IPS DF 6.9 (cell line): ENCODE measurements around the gene COL4A4.
"Not testable (repeated sequence)": the region's sequence is repeated elsewhere in the genome, so short reads cannot be mapped to it uniquely, and the experiment has no call there.

Experiments used
- DNase-seq: peaks from one replicate; pipeline ENCODE4 v3.0.0-alpha.2; 2013; ENCODE audit warnings: low read depth, low spot score
- H3K27ac ChIP-seq: one replicate; pipeline ENCODE4 v1.5.1; 2013; ENCODE audit warnings: low read length, control low read depth
- H3K27me3 ChIP-seq: 2 replicates; pipeline ENCODE4 v1.6.1; 2013; ENCODE audit warnings: mild to moderate bottlenecking, low read length; ENCODE audit not compliant: control insufficient read depth, insufficient read depth
- H3K36me3 ChIP-seq: 2 replicates; pipeline ENCODE4 v1.6.1; 2013; ENCODE audit warnings: low read length; ENCODE audit not compliant: control insufficient read depth, insufficient read depth
- H3K4me1 ChIP-seq: 2 replicates; pipeline ENCODE4 v1.6.1; 2013; ENCODE audit warnings: low read length; ENCODE audit not compliant: control insufficient read depth, insufficient read depth
- H3K4me3 ChIP-seq: 2 replicates; pipeline ENCODE4 v1.5.1; 2013; ENCODE audit warnings: mild to moderate bottlenecking, low read length
- H3K9me3 ChIP-seq: 2 replicates; pipeline ENCODE4 v1.6.1; 2013; ENCODE audit warnings: low read length, inconsistent platforms; ENCODE audit not compliant: control insufficient read depth, insufficient read depth
- WGBS: extraction: QIAGEN DNeasy Blood & Tissue Kit; methylation state at CpG from one replicate; pipeline ENCODE4 v1.1.7; 2013; ENCODE audit warnings: mixed read lengths, missing lambda C conversion rate; ENCODE audit not compliant: insufficient read length, insufficient coverage; 5-methylcytosine and 5-hydroxymethylcytosine counted together

The COL4A4 gene

DNA sequence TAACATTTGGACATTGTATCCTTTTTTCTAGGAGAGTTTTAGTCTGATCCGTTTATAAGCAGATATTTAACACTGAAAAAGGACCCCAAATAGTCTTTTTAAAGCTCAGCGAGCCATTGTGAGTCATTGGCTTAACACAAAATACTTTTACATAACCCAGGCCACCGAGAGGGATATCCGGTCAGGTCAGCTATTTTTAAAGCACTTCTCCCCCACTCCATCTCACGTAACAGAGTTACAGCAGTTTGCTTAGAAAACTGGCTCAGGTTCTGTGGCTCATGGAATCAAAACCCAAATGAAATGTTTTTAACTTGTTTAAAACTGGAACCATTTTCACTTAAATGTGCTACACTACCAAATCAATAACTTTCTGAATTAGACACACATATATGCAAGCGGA lies 24.3 kb upstream of the COL4A4 start:
- Histone ChIP-seq H3K27ac (no peak overlapping the region), H3K9me3 (no peaks in the 10 kb centered on the region), H3K4me1 (peaks cover 4% of the 10 kb centered on the region; the same call in 1 of the 2 replicates), H3K4me3 (no peak overlapping the region), H3K36me3 (no peaks in the 10 kb centered on the region), H3K27me3 (no peaks in the 10 kb centered on the region)
- no peak for DNase-seq
- WGBS, result no CpG with 5 or more reads among the region's 6 CpGs

DNA sequence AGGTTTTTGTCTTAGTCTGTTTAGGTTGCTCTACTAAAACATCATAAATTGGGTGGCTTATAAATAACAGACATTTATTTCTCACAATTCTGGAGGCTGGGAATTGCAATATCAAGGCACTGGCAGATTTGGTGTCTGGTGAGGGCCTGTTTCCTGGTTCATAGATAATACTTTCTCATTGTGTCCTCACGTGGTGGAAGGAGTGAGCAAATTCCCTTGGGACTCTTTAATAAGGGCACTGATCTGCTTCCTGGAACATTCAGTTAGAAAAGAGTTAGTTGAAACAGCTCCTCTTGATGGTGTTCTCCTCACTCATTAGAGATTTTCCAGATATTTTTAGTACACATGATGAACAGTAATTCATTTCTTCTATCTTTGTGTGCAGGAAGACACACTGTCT lies 22.7 kb upstream of the COL4A4 start:
- WGBS, result no CpG with 5 or more reads among the region's 1 CpG

DNA sequence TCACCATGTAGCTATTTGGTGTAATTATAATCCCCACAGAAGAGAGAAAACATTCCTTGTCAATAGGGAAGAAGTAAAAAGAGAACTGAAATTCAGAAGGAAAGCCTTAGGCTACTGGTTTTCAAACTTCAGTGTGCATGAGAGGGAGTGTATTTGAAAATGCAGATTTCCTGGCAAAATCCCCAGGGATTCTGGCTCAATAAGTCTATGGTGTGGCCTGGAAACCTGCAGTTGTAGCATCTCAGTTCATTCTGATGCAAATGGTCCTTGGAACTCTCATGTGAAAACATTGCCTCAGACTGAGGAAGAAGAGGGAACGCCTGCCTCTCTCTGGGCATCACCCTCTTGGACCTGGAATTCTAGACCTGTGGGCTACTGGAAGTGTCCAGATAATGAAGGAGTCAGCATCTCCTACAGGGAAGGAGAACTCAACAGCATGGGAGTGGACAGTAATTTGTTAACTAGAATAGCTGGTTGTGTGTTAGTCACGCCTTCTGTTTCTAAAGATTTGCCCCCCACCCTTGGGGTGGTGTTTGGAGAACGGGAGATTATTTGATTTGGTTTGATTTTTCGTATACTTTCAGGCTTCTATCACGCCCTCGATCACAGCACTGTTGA lies 21.7 kb upstream of the COL4A4 start:
- no peak for DNase-seq
- 0 out of 2 replicates have a peak, but pooled peaks cover 4% of the 10 kb centered on the region for H3K4me1 ChIP-seq
- H3K36me3 ChIP-seq, result no peaks in the 10 kb centered on the region
- no peaks in the 10 kb centered on the region for H3K27me3 ChIP-seq
- H3K9me3 ChIP-seq, result no peaks in the 10 kb centered on the region
- whole genome bisulfite sequencing, result no CpG with 5 or more reads among the region's 6 CpGs
- H3K4me3 ChIP-seq, result no peak overlapping the region
- H3K27ac ChIP-seq, result no peak overlapping the region

More for the DNA sequence above, 22.7 kb upstream of the COL4A4 start:
- Histone ChIP-seq H3K27me3 (no peaks in the 10 kb centered on the region), H3K4me1 (0 out of 2 replicates have a peak, but pooled peaks cover 4% of the 10 kb centered on the region), H3K4me3 (no peak overlapping the region), H3K27ac (no peak overlapping the region), H3K36me3 (no peaks in the 10 kb centered on the region), H3K9me3 (no peaks in the 10 kb centered on the region)
- no peak for DNase-seq

DNA sequence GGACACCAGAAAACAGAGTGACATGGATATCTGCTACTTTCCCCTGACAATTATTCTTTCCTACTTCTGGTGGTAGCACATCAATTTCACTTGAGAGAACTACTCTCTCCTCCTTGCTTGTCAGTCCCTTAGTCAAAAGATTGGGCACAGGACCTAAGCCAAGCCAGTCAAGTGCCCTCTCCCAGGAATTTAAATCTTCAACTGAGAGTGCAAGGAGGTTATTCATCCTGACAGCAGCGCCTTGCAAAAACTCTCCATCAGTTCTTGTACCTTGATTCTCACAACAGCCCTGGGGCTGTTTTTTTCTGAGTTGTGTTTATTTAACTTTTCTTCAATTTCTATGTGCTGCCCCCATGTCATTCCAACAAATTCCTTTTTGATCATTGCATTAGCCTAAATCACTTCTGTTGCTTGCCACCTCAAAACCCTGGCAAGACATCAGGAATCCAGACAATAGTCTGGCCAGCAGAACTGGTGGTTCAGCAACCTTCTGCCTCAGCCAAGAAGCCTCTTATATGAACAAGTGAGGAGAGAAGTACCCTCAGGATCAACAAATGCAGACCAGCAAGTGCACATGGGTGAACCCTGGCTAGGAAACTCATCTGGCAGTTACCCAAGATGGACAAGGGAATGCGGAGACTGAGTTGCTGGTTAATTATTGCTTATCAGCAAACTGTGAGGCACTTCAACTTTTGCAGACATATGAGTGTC lies 19.8 kb upstream of the COL4A4 start:
- Histone ChIP-seq H3K27ac (no peak overlapping the region), H3K4me1 (0 out of 2 replicates have a peak, but pooled peaks cover 4% of the 10 kb centered on the region), H3K36me3 (no peaks in the 10 kb centered on the region), H3K27me3 (no peaks in the 10 kb centered on the region), H3K9me3 (no peaks in the 10 kb centered on the region), H3K4me3 (no peak overlapping the region)
- no CpG with 5 or more reads among the region's 2 CpGs for WGBS
- no peak for DNase-seq

DNA sequence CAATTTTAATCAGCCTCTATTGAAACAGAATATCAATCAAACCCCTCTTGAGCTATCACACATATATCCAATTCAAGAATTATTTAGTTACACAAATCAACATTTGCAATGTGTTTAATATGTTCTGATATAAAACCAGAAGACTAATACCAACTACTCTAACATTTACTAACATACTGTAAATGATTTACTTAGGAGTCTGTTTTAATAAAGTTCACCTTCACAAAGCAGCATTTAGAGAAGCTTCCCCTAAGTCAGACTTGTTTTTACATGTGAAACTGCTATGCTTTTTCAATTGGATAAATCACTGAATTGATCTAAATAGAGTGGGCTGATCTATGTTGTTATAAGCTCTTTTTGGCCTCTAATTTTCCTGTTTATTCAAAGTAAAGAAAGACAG lies 18.8 kb upstream of the COL4A4 start:
- H3K27me3 ChIP-seq, result no peaks in the 10 kb centered on the region
- H3K4me1 ChIP-seq, result 0 out of 2 replicates have a peak, but pooled peaks cover 4% of the 10 kb centered on the region
- no peak overlapping the region for H3K4me3 ChIP-seq
- no peaks in the 10 kb centered on the region for H3K9me3 ChIP-seq
- DNase-seq, result no peak
- H3K27ac ChIP-seq, result no peak overlapping the region
- H3K36me3 ChIP-seq, result no peaks in the 10 kb centered on the region

DNA sequence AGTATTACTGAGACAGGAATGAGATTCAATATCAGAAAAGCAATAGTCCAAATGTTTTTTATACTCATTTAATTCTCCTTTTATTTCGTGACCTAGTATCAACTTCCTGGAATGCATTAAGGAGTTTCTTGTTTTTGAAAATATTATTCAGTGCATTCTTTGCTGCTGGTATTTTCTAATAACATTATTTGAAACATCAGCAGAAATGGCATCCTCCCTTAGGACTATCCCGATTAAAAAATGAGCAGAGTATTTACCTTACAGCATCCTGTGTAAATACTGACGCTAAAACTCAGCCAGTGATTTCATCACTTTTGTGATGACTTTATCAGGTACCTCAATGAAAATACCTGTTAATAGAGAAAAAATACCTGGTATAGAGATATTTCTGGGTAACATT lies 16.8 kb upstream of the COL4A4 start:
- 0 out of 2 replicates have a peak, but pooled peaks cover 3% of the 10 kb centered on the region for H3K4me1 ChIP-seq
- no CpG with 5 or more reads among the region's 3 CpGs for WGBS
- no peak for DNase-seq
- no peaks in the 10 kb centered on the region for H3K27me3 ChIP-seq
- H3K27ac ChIP-seq, result no peak overlapping the region
- H3K9me3 ChIP-seq, result no peaks in the 10 kb centered on the region
- H3K4me3 ChIP-seq, result no peak overlapping the region
- no peaks in the 10 kb centered on the region for H3K36me3 ChIP-seq

DNA sequence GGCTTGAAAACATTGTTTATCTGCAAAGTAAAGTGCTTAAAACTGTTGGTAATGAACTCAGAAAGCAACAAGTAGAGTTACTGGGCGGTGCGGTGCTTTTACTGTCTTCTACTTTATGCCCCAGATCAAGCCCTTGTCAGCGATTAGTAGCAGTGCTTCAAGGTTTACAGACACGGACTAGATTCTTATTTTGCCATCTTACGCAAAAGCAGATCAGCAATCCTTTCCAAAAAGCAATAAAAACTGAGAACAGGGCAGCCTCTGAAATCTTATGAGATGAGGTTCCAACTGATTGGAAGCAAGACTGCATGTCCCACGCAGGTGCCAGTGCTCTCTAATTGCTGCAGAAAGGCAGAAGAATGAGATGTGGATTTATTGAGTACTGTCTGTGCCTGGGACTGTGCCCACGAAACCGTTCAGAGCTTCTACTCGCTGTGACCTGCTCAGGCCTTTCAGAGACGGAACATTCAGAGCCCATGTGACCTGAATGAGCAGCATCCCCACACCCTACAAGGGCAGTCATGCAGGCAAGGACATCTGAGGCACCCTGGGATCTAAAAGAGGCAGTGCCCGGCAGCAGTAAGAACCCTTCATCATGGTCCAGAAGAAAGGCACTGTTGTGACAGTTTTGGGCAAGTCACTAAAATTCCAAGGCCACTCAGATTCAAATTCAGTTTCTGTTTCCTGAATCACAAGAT lies 16.1 kb upstream of the COL4A4 start:
- H3K27me3 ChIP-seq, result no peaks in the 10 kb centered on the region
- no peaks in the 10 kb centered on the region for H3K9me3 ChIP-seq
- no peaks in the 10 kb centered on the region for H3K36me3 ChIP-seq
- H3K4me1 ChIP-seq, result 0 out of 2 replicates have a peak, but pooled peaks cover 3% of the 10 kb centered on the region
- no CpG with 5 or more reads among the region's 11 CpGs for WGBS
- H3K27ac ChIP-seq, result no peak overlapping the region
- H3K4me3 ChIP-seq, result no peak overlapping the region
- DNase-seq, result no peak

DNA sequence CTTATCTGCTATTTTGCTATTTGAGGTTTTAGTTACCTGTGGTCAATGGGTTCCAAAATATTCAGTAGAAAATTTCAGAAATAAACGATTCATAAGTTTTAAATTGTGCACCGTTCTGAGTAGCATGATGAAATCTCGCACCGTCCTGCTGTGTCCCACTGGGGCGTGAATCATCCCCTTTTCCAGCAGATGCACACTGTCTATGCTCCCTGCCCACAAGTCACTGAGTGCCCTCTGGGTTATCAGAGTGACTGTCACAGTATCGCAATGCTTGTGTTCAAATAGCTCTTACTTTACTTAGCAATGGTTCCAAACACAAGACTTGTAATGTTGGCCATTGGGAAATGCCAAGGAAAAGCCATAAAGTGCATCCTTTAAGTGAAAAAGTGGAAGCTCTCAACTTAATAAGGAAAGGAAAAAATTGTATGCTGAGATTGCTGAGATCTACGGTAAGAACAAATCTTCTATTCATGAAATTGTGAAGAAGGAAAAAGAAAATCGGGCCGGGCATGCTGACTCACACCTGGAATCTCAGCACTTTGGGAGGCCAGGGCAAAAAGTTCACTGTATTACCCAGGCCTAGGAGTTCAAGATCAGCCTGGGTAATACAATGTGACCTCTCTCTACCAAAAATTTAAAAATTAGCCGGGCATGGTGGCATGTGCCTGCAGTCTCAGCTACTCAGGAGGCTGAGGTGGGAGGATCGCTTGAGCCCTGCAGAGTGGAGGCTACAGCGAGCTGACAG lies 13.8 kb upstream of the COL4A4 start:
- no peaks in the 10 kb centered on the region for H3K9me3 ChIP-seq
- WGBS, result no CpG with 5 or more reads among the region's 12 CpGs
- no peaks in the 10 kb centered on the region for H3K27me3 ChIP-seq
- no peak overlapping the region for H3K4me3 ChIP-seq
- H3K36me3 ChIP-seq, result no peaks in the 10 kb centered on the region
- no peak for DNase-seq
- 0 out of 2 replicates have a peak, but pooled peaks cover 3% of the 10 kb centered on the region for H3K4me1 ChIP-seq
- H3K27ac ChIP-seq, result no peak overlapping the region

DNA sequence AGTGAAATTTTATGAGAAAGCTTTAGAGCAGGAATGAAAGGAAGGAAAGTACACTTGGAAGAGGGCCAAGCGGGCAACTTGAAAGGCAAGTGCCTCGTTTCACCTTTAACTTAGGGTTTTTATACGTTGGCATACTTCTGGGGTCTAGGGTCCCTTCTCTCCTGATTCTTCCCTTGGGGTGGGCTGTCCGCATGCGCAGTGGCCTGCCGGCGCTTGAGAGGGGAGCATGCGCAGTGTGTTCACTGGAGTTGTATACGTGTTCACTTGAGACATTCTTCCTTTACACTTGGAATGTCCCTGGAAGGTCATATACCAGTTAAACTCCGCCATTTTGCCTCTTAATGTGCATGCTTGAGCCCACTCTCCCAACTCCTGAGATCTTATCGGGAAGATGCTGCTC lies 7.8 kb upstream of the COL4A4 start:
- not testable (repeated sequence) for H3K36me3 ChIP-seq, H3K27ac ChIP-seq, H3K9me3 ChIP-seq, H3K4me1 ChIP-seq, DNase-seq, H3K27me3 ChIP-seq, H3K4me3 ChIP-seq
- no CpG with 5 or more reads among the region's 11 CpGs for WGBS

DNA sequence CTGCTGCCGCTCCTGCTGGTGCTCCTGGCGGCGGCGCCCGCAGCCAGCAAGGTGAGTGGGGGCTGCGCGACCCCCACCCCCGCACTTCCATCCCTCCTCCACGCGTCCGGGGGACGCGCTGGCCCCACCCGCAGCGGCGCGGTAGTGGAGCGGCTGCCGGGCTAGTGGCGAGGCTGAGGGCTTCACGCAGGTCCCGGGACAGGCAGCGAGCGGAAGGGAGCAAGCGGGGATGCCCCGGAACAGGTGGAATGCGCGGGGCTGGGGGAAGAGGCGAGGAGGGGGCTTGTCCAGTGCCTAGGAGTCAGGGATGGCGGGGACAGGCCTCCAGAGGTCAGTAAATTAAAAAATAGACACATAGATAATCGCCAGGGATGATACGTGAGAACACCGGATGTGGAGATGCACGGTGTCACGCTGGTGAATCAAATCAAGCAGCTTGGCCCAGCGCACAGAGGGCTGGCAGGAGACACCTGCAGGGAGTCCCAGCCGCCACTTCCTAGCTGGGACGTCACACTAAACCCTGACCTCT lies 822 bp upstream of the COL4A4 start:
- no peak overlapping the region for H3K27ac ChIP-seq
- H3K9me3 ChIP-seq, result no peaks in the 10 kb centered on the region
- peak overlapping the region; percentile 45; the same call in 1 of the 2 replicates for H3K4me3 ChIP-seq
- no peaks in the 10 kb centered on the region for H3K4me1 ChIP-seq
- WGBS, result no CpG with 5 or more reads among the region's 38 CpGs
- H3K27me3 ChIP-seq, result peaks cover 7% of the 10 kb centered on the region; the same call in 1 of the 2 replicates
- no peak for DNase-seq
- no peaks in the 10 kb centered on the region for H3K36me3 ChIP-seq
